C4-2B (cell line): ENCODE measurements around the gene INSIG1.

ENCODE experiments used
- ZFX ChIP-seq: fragments of 450-650 bp; IDR thresholded peaks from 2 replicates; pipeline ENCODE4 v1.6.1; 2017
- TF ChIP-seq, protein P1 (sequence below): fragments of 450-650 bp; conservative IDR thresholded peaks from 2 replicates; pipeline ENCODE4 v1.5.1; 2017; ENCODE audit warnings: mild to moderate bottlenecking

GRCh38 chr7:155343661-155344121 is 46.0 kb downstream of the INSIG1 start:
- TF ChIP-seq, protein P1, sequence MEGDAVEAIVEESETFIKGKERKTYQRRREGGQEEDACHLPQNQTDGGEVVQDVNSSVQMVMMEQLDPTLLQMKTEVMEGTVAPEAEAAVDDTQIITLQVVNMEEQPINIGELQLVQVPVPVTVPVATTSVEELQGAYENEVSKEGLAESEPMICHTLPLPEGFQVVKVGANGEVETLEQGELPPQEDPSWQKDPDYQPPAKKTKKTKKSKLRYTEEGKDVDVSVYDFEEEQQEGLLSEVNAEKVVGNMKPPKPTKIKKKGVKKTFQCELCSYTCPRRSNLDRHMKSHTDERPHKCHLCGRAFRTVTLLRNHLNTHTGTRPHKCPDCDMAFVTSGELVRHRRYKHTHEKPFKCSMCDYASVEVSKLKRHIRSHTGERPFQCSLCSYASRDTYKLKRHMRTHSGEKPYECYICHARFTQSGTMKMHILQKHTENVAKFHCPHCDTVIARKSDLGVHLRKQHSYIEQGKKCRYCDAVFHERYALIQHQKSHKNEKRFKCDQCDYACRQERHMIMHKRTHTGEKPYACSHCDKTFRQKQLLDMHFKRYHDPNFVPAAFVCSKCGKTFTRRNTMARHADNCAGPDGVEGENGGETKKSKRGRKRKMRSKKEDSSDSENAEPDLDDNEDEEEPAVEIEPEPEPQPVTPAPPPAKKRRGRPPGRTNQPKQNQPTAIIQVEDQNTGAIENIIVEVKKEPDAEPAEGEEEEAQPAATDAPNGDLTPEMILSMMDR, result no peak
- no peak for TF ChIP-seq ZFX
